AG04450 (cell line): ENCODE data around the gene AGPAT2. TPM values are rescaled to one million over a fixed set of nuclear protein-coding genes. Genes with fewer than 3 reads are reported as not detected.
"Not testable (repeated sequence)": the region's sequence is repeated elsewhere in the genome, so short reads cannot be mapped to it uniquely, and the experiment has no call there.

ENCODE experiments used
- CTCF ChIA-PET: fragments of 300-600, 350-600 bp; formaldehyde crosslinking; extraction: SDS; loops from one replicate; lab custom pipeline; 2022; ENCODE audit warnings: antibody characterized with exemption, inconsistent platforms; lab: Charles Lee
- POLR2A ChIA-PET: fragments of 350-600 bp; formaldehyde crosslinking; extraction: SDS; loops from one replicate; lab custom pipeline; 2021; ENCODE audit warnings: antibody characterized with exemption, inconsistent platforms; lab: Yijun Ruan, JAX
- DNase-seq: peaks from one replicate; pipeline ENCODE4 v3.0.0-alpha.2; 2011; ENCODE audit warnings: low read depth, low spot score
- H3K27ac ChIP-seq: one replicate; pipeline ENCODE4 v1.5.1; 2012; ENCODE audit warnings: low read depth, low read length, control low read depth
- H3K27me3 ChIP-seq: one replicate; pipeline ENCODE4 v1.6.0; 2012; ENCODE audit warnings: low read length; ENCODE audit not compliant: control insufficient read depth, insufficient read depth
- H3K4me3 ChIP-seq: 2 replicates; pipeline ENCODE4 v1.5.1; 2011; ENCODE audit warnings: mild to moderate bottlenecking, low read depth, low read length, control low read depth
- H3K9me3 ChIP-seq: 2 replicates; pipeline ENCODE4 v1.5.1; 2012; ENCODE audit warnings: low read length; ENCODE audit not compliant: control insufficient read depth, insufficient read depth
- CTCF ChIP-seq: IDR thresholded peaks from 2 replicates; pipeline ENCODE4 v1.5.1; 2011; ENCODE audit warnings: low read depth, low read length, control low read depth, inconsistent platforms
- polyA plus RNA-seq: library from polyadenylated mRNA; depleted of rRNA; stranded (reverse); fragments of >200 nt; gene quantifications from 2 replicates; pipeline ENCODE4 v1.2.3, GENCODE V29; 2011

The AGPAT2 gene
- polyA plus RNA-seq, 1 experiment = 24.4 TPM

- Histone ChIP-seq H3K4me3 (no peak overlapping the region), H3K27ac (no peak overlapping the region), H3K9me3 (peaks cover 5% of the 10 kb centered on the region), H3K27me3 (peaks cover 6% of the 10 kb centered on the region)
- no peak for TF ChIP-seq CTCF
- POLR2A ChIA-PET = no interaction called here
- DNase-seq = no peak
- CTCF ChIA-PET = interaction anchor here (0.6 to 3.0 kb wide), 5 partner anchors 10 to 192 kb away, joined by 4 to 27 read pairs (median 5); no protein-coding TSS in a partner anchor
Measured at GRCh38 chr9:136634904-136635303, 52.4 kb downstream of the AGPAT2 start.

- H3K4me3 ChIP-seq, POLR2A ChIA-PET, H3K9me3 ChIP-seq, H3K27ac ChIP-seq, DNase-seq: not testable (repeated sequence)
- H3K27me3 ChIP-seq = peaks cover 11% of the 10 kb centered on the region
- CTCF ChIA-PET = interaction anchor here (1.0 to 3.0 kb wide), 4 partner anchors 12 to 147 kb away, joined by 4 to 73 read pairs (median 24); no protein-coding TSS in a partner anchor
Measured at GRCh38 chr9:136632491-136633106, 54.7 kb downstream of the AGPAT2 start.

- POLR2A ChIA-PET = interaction anchor here (1.0 kb wide), 1 partner anchor 148 kb away, joined by 7 read pairs; no protein-coding TSS in a partner anchor
- H3K27me3 ChIP-seq = peaks cover 14% of the 10 kb centered on the region
- not testable (repeated sequence) for DNase-seq, H3K4me3 ChIP-seq, H3K27ac ChIP-seq, H3K9me3 ChIP-seq
- CTCF ChIA-PET = interaction anchor here (0.8 to 1.2 kb wide), 4 partner anchors 11 to 145 kb away, joined by 3 to 73 read pairs (median 4); no protein-coding TSS in a partner anchor
Measured at GRCh38 chr9:136632072-136632471, 55.2 kb downstream of the AGPAT2 start.

GRCh38 chr9:136631038-136632000 is 55.9 kb downstream of the AGPAT2 start:
- peak; percentile 59 for DNase-seq
- POLR2A ChIA-PET = interaction anchor here (1.0 kb wide), 1 partner anchor 147 kb away, joined by 7 read pairs; no protein-coding TSS in a partner anchor
- CTCF ChIA-PET = interaction anchor here (0.8 to 1.2 kb wide), 4 partner anchors 12 to 145 kb away, joined by 3 to 73 read pairs (median 4); no protein-coding TSS in a partner anchor

GRCh38 chr9:136630662-136630992 is 56.6 kb downstream of the AGPAT2 start:
- ChIA-PET CTCF (interaction anchor here (8.2 kb wide), 1 partner anchor 143 kb away, joined by 183 read pairs; no protein-coding TSS in a partner anchor), POLR2A (no interaction called here)
- Histone ChIP-seq H3K4me3 (no peak overlapping the region), H3K9me3 (peaks cover 5% of the 10 kb centered on the region), H3K27ac (no peak overlapping the region), H3K27me3 (peaks cover 14% of the 10 kb centered on the region)
- TF ChIP-seq CTCF = no peak
- no peak for DNase-seq

More at GRCh38 chr9:136631038-136632000, 55.9 kb downstream of the AGPAT2 start:
- Histone ChIP-seq H3K27ac (no peak overlapping the region), H3K4me3 (no peak overlapping the region), H3K27me3 (peaks cover 14% of the 10 kb centered on the region), H3K9me3 (peaks cover 5% of the 10 kb centered on the region)
- peak; percentile 93 for TF ChIP-seq CTCF
